ENCODE results near the gene VTI1A. TPM values are rescaled to one million over a fixed set of nuclear protein-coding genes. Genes with fewer than 3 reads are reported as not detected.

VTI1A gene
- total RNA-seq, 1 donor from 2014 or later, result 34.6 TPM

GRCh38 chr10:112605063-112605462, 158.0 kb downstream of the VTI1A start:
- no peak for TF ChIP-seq CTCF (IDR thresholded peaks at IDR 0.05; ENCODE audit: unreplicated experiment)
- no peak for DNase-seq (ENCODE audit: low spot score in 2 of 2, unreplicated experiment in 2 of 2)
- peaks cover 14% of the 10 kb centered on the region for H3K4me1 Mint-ChIP-seq
- H3K9me3 Mint-ChIP-seq, result no peaks in the 10 kb centered on the region
- peaks cover 6% of the 10 kb centered on the region for H3K36me3 Mint-ChIP-seq
- H3K27ac Mint-ChIP-seq, result peak overlapping the region; percentile 4
- H3K27me3 Mint-ChIP-seq (ENCODE audit: low read depth), result no peaks in the 10 kb centered on the region
- no peak overlapping the region for H3K4me3 Mint-ChIP-seq

DNA sequence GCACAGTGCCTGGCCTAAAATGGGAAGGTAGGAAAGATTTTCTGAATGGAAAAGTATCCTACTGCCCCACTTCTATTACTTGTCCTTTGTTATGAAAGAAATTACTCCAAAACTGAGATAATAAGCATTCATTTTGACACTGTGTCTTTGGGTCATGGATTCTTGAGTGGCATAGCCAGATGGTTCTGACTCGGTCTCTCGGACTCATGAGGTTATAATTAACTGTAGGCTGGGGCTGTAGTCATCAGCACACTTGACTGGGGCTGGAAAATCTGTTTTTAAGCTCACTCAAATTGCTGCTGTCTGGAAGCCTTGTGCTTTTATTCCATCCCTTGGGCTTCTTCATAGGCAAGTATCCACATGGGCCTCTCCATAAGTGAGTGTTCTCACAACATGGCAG, 160.5 kb downstream of the VTI1A start:
- peaks cover 3% of the 10 kb centered on the region for H3K36me3 Mint-ChIP-seq
- DNase-seq (ENCODE audit: low spot score in 2 of 2, unreplicated experiment in 2 of 2), result no peak
- no peak overlapping the region for H3K27ac Mint-ChIP-seq
- H3K4me1 Mint-ChIP-seq, result peaks cover 12% of the 10 kb centered on the region
- no peak overlapping the region for H3K4me3 Mint-ChIP-seq
- H3K27me3 Mint-ChIP-seq (ENCODE audit: low read depth), result no peaks in the 10 kb centered on the region
- TF ChIP-seq CTCF (IDR thresholded peaks at IDR 0.05; ENCODE audit: unreplicated experiment), result no peak
- no peaks in the 10 kb centered on the region for H3K9me3 Mint-ChIP-seq

DNA sequence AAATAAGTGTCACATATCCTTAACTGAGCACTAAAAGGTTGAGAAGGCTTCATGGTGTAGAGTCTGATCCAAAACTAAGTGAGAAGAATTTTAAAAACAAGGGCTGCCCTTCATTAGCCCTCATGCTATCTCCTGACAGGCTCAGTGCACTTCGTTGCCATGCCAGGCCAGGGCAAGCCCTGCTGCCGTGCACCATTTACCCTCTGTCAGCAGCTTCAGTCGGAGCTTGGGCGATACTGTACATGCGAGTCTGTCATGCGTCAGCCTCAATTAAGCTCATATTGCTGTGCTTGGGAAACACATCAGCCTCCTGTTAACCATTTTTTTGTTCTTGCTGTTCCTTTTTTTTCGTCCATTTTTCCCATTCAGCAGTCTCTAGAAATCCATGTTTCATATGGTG, 166.6 kb downstream of the VTI1A start:
- H3K36me3 Mint-ChIP-seq, result peaks cover 13% of the 10 kb centered on the region
- H3K4me3 Mint-ChIP-seq, result no peak overlapping the region
- TF ChIP-seq CTCF (IDR thresholded peaks at IDR 0.05; ENCODE audit: unreplicated experiment), result no peak
- peaks cover 17% of the 10 kb centered on the region for H3K9me3 Mint-ChIP-seq
- no peak for DNase-seq (ENCODE audit: low spot score in 2 of 2, unreplicated experiment in 2 of 2)
- no peaks in the 10 kb centered on the region for H3K27me3 Mint-ChIP-seq (ENCODE audit: low read depth)
- H3K4me1 Mint-ChIP-seq, result no peaks in the 10 kb centered on the region
- H3K27ac Mint-ChIP-seq, result no peak overlapping the region

- H3K27me3 Mint-ChIP-seq (ENCODE audit: low read depth), result no peaks in the 10 kb centered on the region
- H3K27ac Mint-ChIP-seq, result no peak overlapping the region
- H3K4me1 Mint-ChIP-seq, result no peaks in the 10 kb centered on the region
- no peak for TF ChIP-seq CTCF (IDR thresholded peaks at IDR 0.05; ENCODE audit: unreplicated experiment)
- H3K9me3 Mint-ChIP-seq, result peaks cover 17% of the 10 kb centered on the region
- DNase-seq (ENCODE audit: low spot score in 2 of 2, unreplicated experiment in 2 of 2), result no peak
- H3K4me3 Mint-ChIP-seq, result no peak overlapping the region
- H3K36me3 Mint-ChIP-seq, result peaks cover 13% of the 10 kb centered on the region
These were observed 167.1 kb downstream of the VTI1A start for GRCh38 chr10:112614072-112614471.

GRCh38 chr10:112614586-112614985, 167.6 kb downstream of the VTI1A start:
- no peak for TF ChIP-seq CTCF (IDR thresholded peaks at IDR 0.05; ENCODE audit: unreplicated experiment)
- no peaks in the 10 kb centered on the region for H3K27me3 Mint-ChIP-seq (ENCODE audit: low read depth)
- peaks cover 17% of the 10 kb centered on the region for H3K9me3 Mint-ChIP-seq
- no peak overlapping the region for H3K27ac Mint-ChIP-seq
- H3K4me1 Mint-ChIP-seq, result peaks cover 1% of the 10 kb centered on the region
- H3K36me3 Mint-ChIP-seq, result peaks cover 13% of the 10 kb centered on the region
- no peak overlapping the region for H3K4me3 Mint-ChIP-seq
- no peak for DNase-seq (ENCODE audit: low spot score in 2 of 2, unreplicated experiment in 2 of 2)

DNA sequence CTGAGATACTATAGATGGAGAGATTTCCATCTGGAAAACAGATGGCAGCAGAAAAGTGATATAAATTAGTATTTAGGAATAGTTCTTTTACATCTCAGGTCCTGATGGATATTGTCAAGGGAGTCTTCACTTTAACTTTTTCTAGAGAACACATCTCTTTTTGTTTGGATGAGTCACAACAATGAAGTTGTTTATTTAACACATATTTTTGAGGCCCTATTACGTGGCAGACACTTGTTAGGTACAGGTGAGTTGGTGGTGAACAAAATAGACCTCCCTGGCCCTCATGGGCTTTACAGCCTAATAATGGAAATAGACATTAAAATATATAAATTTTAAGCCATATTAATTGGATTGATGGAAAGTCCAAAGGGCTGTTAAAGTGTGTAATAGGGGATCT, 168.3 kb downstream of the VTI1A start:
- Mint-ChIP-seq H3K4me3 (no peak overlapping the region), H3K27me3 (ENCODE audit: low read depth) (no peaks in the 10 kb centered on the region), H3K4me1 (peaks cover 2% of the 10 kb centered on the region), H3K9me3 (peaks cover 17% of the 10 kb centered on the region), H3K36me3 (peaks cover 15% of the 10 kb centered on the region), H3K27ac (no peak overlapping the region)
- DNase-seq (ENCODE audit: low spot score in 2 of 2, unreplicated experiment in 2 of 2), result no peak
- no peak for TF ChIP-seq CTCF (IDR thresholded peaks at IDR 0.05; ENCODE audit: unreplicated experiment)
